ENCODE measurements around the gene NRTN.
A peak's percentile ranks its signal among the peaks of the same experiment; 100 is the strongest.

Gene NRTN

GRCh38 chr19:5828661-5829566, 24.0 kb downstream of the NRTN start:
- H3K79me2 ChIP-seq (ENCODE audit: insufficient read depth, low read length): no peaks in the 10 kb centered on the region
- H3K9me3 ChIP-seq (ENCODE audit: insufficient read depth, low read depth, low read length): no peaks in the 10 kb centered on the region
- H3K9ac ChIP-seq (ENCODE audit: low read depth, low read length, poor library complexity, severe bottlenecking): no peak overlapping the region
- H3K4me1 ChIP-seq (ENCODE audit: insufficient read depth, low read length, poor library complexity, severe bottlenecking): peaks cover 10% of the 10 kb centered on the region
- no peaks in the 10 kb centered on the region for H3K9me2 ChIP-seq (replicated peaks; ENCODE audit: low read depth, low read length)
- H3K36me3 ChIP-seq (ENCODE audit: insufficient read depth, low read length): no peaks in the 10 kb centered on the region
- no peaks in the 10 kb centered on the region for H4K20me1 ChIP-seq (ENCODE audit: insufficient read depth, low read length, poor library complexity, severe bottlenecking)
- no peaks in the 10 kb centered on the region for H3F3A ChIP-seq (ENCODE audit: low read depth)
- H3K27me3 ChIP-seq (ENCODE audit: insufficient read depth, low read length, poor library complexity, severe bottlenecking): no peaks in the 10 kb centered on the region
- peak overlapping the region; percentile 70; the same call in 1 of the 2 replicates for H2AFZ ChIP-seq (ENCODE audit: low read length)
- no peak overlapping the region for H3K4me3 ChIP-seq (ENCODE audit: low read length, poor library complexity, severe bottlenecking)
- no peak for TF ChIP-seq CTCF (conservative IDR thresholded peaks at IDR 0.05; ENCODE audit: low read length)
- TF ChIP-seq EZH2phosphoT487 (IDR thresholded peaks at IDR 0.05; ENCODE audit: borderline replicate concordance): no peak
- peak overlapping the region; percentile 26 for H3K4me2 ChIP-seq (ENCODE audit: low read depth, low read length, poor library complexity, severe bottlenecking)

GRCh38 chr19:5829567-5830310, 24.9 kb downstream of the NRTN start:
- H3K4me3 ChIP-seq (ENCODE audit: low read length, poor library complexity, severe bottlenecking): no peak overlapping the region
- peak overlapping the region; percentile 26 for H3K4me2 ChIP-seq (ENCODE audit: low read depth, low read length, poor library complexity, severe bottlenecking)
- H3K9me3 ChIP-seq (ENCODE audit: insufficient read depth, low read depth, low read length): no peaks in the 10 kb centered on the region
- no peaks in the 10 kb centered on the region for H3K79me2 ChIP-seq (ENCODE audit: insufficient read depth, low read length)
- no peaks in the 10 kb centered on the region for H3K36me3 ChIP-seq (ENCODE audit: insufficient read depth, low read length)
- no peaks in the 10 kb centered on the region for H4K20me1 ChIP-seq (ENCODE audit: insufficient read depth, low read length, poor library complexity, severe bottlenecking)
- no peak overlapping the region; the same call in 1 of the 2 replicates for H2AFZ ChIP-seq (ENCODE audit: low read length)
- H3K9me2 ChIP-seq (replicated peaks; ENCODE audit: low read depth, low read length): no peaks in the 10 kb centered on the region
- no peaks in the 10 kb centered on the region for H3K27me3 ChIP-seq (ENCODE audit: insufficient read depth, low read length, poor library complexity, severe bottlenecking)
- H3F3A ChIP-seq (ENCODE audit: low read depth): no peaks in the 10 kb centered on the region
- peaks cover 10% of the 10 kb centered on the region for H3K4me1 ChIP-seq (ENCODE audit: insufficient read depth, low read length, poor library complexity, severe bottlenecking)
- TF ChIP-seq EZH2phosphoT487 (IDR thresholded peaks at IDR 0.05; ENCODE audit: borderline replicate concordance): no peak
- no peak for TF ChIP-seq CTCF (conservative IDR thresholded peaks at IDR 0.05; ENCODE audit: low read length)
- no peak overlapping the region for H3K9ac ChIP-seq (ENCODE audit: low read depth, low read length, poor library complexity, severe bottlenecking)

GRCh38 chr19:5831159-5831558, 26.3 kb downstream of the NRTN start:
- no peak for TF ChIP-seq EZH2phosphoT487 (IDR thresholded peaks at IDR 0.05; ENCODE audit: borderline replicate concordance)
- TF ChIP-seq CTCF (conservative IDR thresholded peaks at IDR 0.05; ENCODE audit: low read length): no peak
- Histone ChIP-seq H2AFZ (ENCODE audit: low read length) (no peak overlapping the region), H3F3A (ENCODE audit: low read depth) (no peaks in the 10 kb centered on the region), H3K79me2 (ENCODE audit: insufficient read depth, low read length) (no peaks in the 10 kb centered on the region), H3K4me3 (ENCODE audit: low read length, poor library complexity, severe bottlenecking) (no peak overlapping the region), H3K36me3 (ENCODE audit: insufficient read depth, low read length) (no peaks in the 10 kb centered on the region), H4K20me1 (ENCODE audit: insufficient read depth, low read length, poor library complexity, severe bottlenecking) (no peaks in the 10 kb centered on the region), H3K27me3 (ENCODE audit: insufficient read depth, low read length, poor library complexity, severe bottlenecking) (no peaks in the 10 kb centered on the region), H3K9me3 (ENCODE audit: insufficient read depth, low read depth, low read length) (no peaks in the 10 kb centered on the region), H3K9ac (ENCODE audit: low read depth, low read length, poor library complexity, severe bottlenecking) (no peak overlapping the region), H3K4me1 (ENCODE audit: insufficient read depth, low read length, poor library complexity, severe bottlenecking) (peaks cover 10% of the 10 kb centered on the region), H3K4me2 (ENCODE audit: low read depth, low read length, poor library complexity, severe bottlenecking) (no peak overlapping the region), H3K9me2 (replicated peaks; ENCODE audit: low read depth, low read length) (no peaks in the 10 kb centered on the region)
